ENCODE measurements around the gene KMT2D. TPM values are rescaled to one million over a fixed set of nuclear protein-coding genes. Genes with fewer than 3 reads are reported as not detected.

Gene KMT2D
- total and polyA plus RNA-seq, 10 of the 15 experiments (the other 5 are each of a cell fraction or from before 2014, with no cell fraction given): 0.51 to 71.5 (median 10.4) TPM

- H3K36me3 ChIP-seq (ENCODE audit: control insufficient read depth in 2 of 2, insufficient read depth in 2 of 2, low read length in 1 of 2): no peaks in the 10 kb centered on the region
- peak overlapping the region; percentile 92 for H2AFZ ChIP-seq (ENCODE audit: control insufficient read depth, low read depth, low read length)
- ChIA-PET SMC1A (ENCODE audit: uncharacterized antibody, unreplicated experiment) (interaction anchor here (1.1 to 6.7 kb wide), 9 partner anchors 9 to 73 kb away, joined by 3 to 82 read pairs (median 4); partner anchors contain the start of gene TUBA1B), CTCF (interaction anchor here (0.5 to 12.5 kb wide), 16 partner anchors 9 to 308 kb away, joined by 3 to 254 read pairs (median 6); partner anchors contain the start of gene DHH), POLR2A (interaction anchor here (1.2 to 2.6 kb wide), 5 partner anchors 12 to 69 kb away, joined by 3 to 26 read pairs (median 9); partner anchors contain the start of genes LMBR1L and TUBA1B), RAD21 (ENCODE audit: unreplicated experiment) (interaction anchor here (1.1 to 2.4 kb wide), 15 partner anchors 9 to 217 kb away, joined by 3 to 14 read pairs (median 4); partner anchors contain the start of genes DDX23, DHH, FKBP11 and TUBA1A)
- FAIRE-seq (no peak), DNase-seq (ENCODE audit: low read depth, low spot score) (no peak), ATAC-seq (no peak)
- peak overlapping the region; percentile 62 for H3K27ac ChIP-seq (ENCODE audit: control insufficient read depth, insufficient read depth)
- peak overlapping the region; percentile 93 for H3K4me2 ChIP-seq (ENCODE audit: control insufficient read depth, insufficient read depth)
- no peaks in the 10 kb centered on the region for H3K9me3 ChIP-seq (replicated peaks; ENCODE audit: control insufficient read depth, insufficient read depth, low read length)
- no peaks in the 10 kb centered on the region for H4K20me1 ChIP-seq (ENCODE audit: control insufficient read depth, insufficient read depth)
- in situ Hi-C loops (cut with MboI): loop anchor here (10.0 kb wide), 1 partner anchor 166 kb away; no protein-coding TSS in a partner anchor
- peaks cover 9% of the 10 kb centered on the region for H3K79me2 ChIP-seq (ENCODE audit: control insufficient read depth, insufficient read depth, low read length)
- no peaks in the 10 kb centered on the region for H3K27me3 ChIP-seq (replicated peaks in 1 of 2; ENCODE audit: control insufficient read depth in 2 of 2, insufficient read depth in 2 of 2, low read length in 1 of 2)
- 27% methylated on average over 21 of the region's 21 CpGs for WGBS (ENCODE audit: insufficient coverage, insufficient replicate concordance, low lambda C conversion rate, missing lambda C conversion rate)
- H3K4me1 ChIP-seq (ENCODE audit: control insufficient read depth, insufficient read depth, low read length): peaks cover 4% of the 10 kb centered on the region
- TF ChIP-seq POLR2AphosphoS2 (IDR thresholded peaks at IDR 0.05; ENCODE audit: low read depth, low read length) (0 out of 2 replicates have a peak, but pooled peaks have one; percentile 0), ZBTB40 (IDR thresholded peaks at IDR 0.05; ENCODE audit: borderline replicate concordance) (peak; percentile 40; the same call in 1 of the 2 replicates), BACH1 (IDR thresholded peaks at IDR 0.05; ENCODE audit: borderline replicate concordance) (no peak), RUNX3 (IDR thresholded peaks at IDR 0.05; ENCODE audit: low read length) (no peak)
- TF ChIP-seq, protein P1, sequence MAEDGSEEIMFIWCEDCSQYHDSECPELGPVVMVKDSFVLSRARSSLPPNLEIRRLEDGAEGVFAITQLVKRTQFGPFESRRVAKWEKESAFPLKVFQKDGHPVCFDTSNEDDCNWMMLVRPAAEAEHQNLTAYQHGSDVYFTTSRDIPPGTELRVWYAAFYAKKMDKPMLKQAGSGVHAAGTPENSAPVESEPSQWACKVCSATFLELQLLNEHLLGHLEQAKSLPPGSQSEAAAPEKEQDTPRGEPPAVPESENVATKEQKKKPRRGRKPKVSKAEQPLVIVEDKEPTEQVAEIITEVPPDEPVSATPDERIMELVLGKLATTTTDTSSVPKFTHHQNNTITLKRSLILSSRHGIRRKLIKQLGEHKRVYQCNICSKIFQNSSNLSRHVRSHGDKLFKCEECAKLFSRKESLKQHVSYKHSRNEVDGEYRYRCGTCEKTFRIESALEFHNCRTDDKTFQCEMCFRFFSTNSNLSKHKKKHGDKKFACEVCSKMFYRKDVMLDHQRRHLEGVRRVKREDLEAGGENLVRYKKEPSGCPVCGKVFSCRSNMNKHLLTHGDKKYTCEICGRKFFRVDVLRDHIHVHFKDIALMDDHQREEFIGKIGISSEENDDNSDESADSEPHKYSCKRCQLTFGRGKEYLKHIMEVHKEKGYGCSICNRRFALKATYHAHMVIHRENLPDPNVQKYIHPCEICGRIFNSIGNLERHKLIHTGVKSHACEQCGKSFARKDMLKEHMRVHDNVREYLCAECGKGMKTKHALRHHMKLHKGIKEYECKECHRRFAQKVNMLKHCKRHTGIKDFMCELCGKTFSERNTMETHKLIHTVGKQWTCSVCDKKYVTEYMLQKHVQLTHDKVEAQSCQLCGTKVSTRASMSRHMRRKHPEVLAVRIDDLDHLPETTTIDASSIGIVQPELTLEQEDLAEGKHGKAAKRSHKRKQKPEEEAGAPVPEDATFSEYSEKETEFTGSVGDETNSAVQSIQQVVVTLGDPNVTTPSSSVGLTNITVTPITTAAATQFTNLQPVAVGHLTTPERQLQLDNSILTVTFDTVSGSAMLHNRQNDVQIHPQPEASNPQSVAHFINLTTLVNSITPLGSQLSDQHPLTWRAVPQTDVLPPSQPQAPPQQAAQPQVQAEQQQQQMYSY (CRISPR knock-in tag; IDR thresholded peaks at IDR 0.05): no peak
- TSS peak; percentile 74 for BruUV-seq (replicated peaks)
- peak overlapping the region; percentile 93 for H3K4me3 ChIP-seq
- intact Hi-C loops (cut with micrococcal nuclease; ENCODE audit: unreplicated experiment): no loop called here
- peak overlapping the region; percentile 88 for H3K9ac ChIP-seq (ENCODE audit: control insufficient read depth, insufficient read depth, low read length)
Measured at GRCh38 chr12:49068879-49069506, 8.4 kb upstream of the KMT2D start.

All from GM12878 (cell line).